ENCODE measurements around the gene PCDHGA9.
"Not testable (repeated sequence)": the region's sequence is repeated elsewhere in the genome, so short reads cannot be mapped to it uniquely, and the experiment has no call there.

DNA sequence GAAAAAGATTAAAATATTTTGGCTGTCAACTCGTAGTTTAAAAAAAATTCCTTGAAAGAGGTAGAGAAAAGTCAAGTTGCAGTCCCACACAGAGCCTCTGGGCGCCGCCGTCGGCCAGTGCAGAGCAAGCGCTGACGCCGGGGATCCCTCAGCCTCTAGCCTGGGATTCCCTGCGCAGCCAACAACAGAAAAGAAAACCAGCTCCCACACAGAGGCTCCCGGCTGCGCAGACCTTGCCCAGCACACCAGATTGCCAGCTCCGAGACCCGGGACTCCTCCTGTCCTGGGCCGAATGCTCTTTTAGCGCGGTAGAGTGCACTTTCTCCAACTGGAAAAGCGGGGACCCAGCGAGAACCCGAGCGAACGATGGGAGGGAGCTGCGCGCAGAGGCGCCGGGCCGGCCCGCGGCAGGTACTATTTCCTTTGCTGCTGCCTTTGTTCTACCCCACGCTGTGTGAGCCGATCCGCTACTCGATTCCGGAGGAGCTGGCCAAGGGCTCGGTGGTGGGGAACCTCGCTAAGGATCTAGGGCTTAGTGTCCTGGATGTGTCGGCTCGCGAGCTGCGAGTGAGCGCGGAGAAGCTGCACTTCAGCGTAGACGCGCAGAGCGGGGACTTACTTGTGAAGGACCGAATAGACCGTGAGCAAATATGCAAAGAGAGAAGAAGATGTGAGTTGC lies 15.1 kb downstream of the PCDHGA9 start, which contains the start of gene PCDHGB7:
- TF ChIP-seq, protein P1, sequence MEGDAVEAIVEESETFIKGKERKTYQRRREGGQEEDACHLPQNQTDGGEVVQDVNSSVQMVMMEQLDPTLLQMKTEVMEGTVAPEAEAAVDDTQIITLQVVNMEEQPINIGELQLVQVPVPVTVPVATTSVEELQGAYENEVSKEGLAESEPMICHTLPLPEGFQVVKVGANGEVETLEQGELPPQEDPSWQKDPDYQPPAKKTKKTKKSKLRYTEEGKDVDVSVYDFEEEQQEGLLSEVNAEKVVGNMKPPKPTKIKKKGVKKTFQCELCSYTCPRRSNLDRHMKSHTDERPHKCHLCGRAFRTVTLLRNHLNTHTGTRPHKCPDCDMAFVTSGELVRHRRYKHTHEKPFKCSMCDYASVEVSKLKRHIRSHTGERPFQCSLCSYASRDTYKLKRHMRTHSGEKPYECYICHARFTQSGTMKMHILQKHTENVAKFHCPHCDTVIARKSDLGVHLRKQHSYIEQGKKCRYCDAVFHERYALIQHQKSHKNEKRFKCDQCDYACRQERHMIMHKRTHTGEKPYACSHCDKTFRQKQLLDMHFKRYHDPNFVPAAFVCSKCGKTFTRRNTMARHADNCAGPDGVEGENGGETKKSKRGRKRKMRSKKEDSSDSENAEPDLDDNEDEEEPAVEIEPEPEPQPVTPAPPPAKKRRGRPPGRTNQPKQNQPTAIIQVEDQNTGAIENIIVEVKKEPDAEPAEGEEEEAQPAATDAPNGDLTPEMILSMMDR (IDR thresholded peaks at IDR 0.05) = peak; percentile 39 to 56 (median 45)
- TF ChIP-seq POLR2A (IDR thresholded peaks at IDR 0.05) = not testable (repeated sequence)

All from right lobe of liver (tissue), 4 donors.